Lower lobe of right lung (tissue), 2 donors: Measurements from ENCODE around the gene ARMH3. TPM values are rescaled to one million over a fixed set of nuclear protein-coding genes. Genes with fewer than 3 reads are reported as not detected.

ENCODE experiments used
- ATAC-seq, 2 donors: fragments of 200-7000 bp; cut with Tn5 transposase; one replicate each; pipeline ENCODE4 v1.9.1; 2020 to 2022; ENCODE audit warnings: mild to moderate bottlenecking in 2 of 2, moderate library complexity in 2 of 2
- DNase-seq: peaks from one replicate; pipeline ENCODE4 v3.0.0-alpha.2; 2020
- H3K27ac ChIP-seq: fragments of 200-600 bp; one replicate; pipeline ENCODE4 v1.8.0; 2022
- H3K27me3 ChIP-seq: fragments of 200-600 bp; one replicate; pipeline ENCODE4 v1.8.0; 2022; ENCODE audit warnings: low read depth
- H3K36me3 ChIP-seq: fragments of 200-600 bp; one replicate; pipeline ENCODE4 v1.8.0; 2022; ENCODE audit warnings: mild to moderate bottlenecking
- H3K4me1 ChIP-seq: fragments of 200-600 bp; one replicate; pipeline ENCODE4 v1.8.0; 2022
- H3K4me3 ChIP-seq: fragments of 200-600 bp; one replicate; pipeline ENCODE4 v1.8.0; 2022; ENCODE audit warnings: mild to moderate bottlenecking
- H3K9me3 ChIP-seq: fragments of 200-600 bp; one replicate; pipeline ENCODE4 v1.8.0; 2022
- intact Hi-C: fragments of 100-400 bp; cut with DNase I; formaldehyde crosslinking; loops from one replicate; pipeline ENCODE4 v1.11.0; 2022
- total RNA-seq: library from RNA; stranded (reverse); fragmentation: NEBNext Ultra II Directional; extraction: Animal tissue kit (Norgen Biotek cat#: 25700); gene quantifications from one replicate; pipeline ENCODE4 v1.2.1, GENCODE V29; 2021
- TF ChIP-seq, protein P1 (sequence below): fragments of 200-600 bp; IDR thresholded peaks from one replicate; pipeline ENCODE4 v1.8.0; 2022; ENCODE audit warnings: antibody characterized with exemption, mild to moderate bottlenecking
- donor health status: DM: no; HTN: yes; CAD: no; lungs with severe emphysema.

The ARMH3 gene
- total RNA-seq, 1 donor from 2014 or later = 38.6 TPM

DNA sequence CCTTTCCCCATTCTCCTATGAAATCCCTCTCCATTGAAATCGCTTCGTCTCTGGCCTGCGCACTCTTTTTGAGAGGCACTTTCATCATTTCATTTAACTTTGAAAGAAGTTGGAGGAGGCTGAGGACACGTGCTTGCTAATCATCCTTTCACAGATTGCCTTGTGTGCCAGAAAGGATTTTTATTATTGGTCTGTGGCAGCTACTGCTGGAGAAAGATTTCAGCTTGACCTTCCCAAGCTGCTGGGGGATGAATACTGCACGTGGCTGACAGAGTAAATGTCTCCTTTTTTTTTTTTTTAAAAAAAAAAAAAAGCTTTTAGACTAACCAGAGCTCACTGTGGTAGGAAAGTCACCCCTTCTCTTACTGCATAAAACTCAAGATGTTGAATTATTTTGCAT is 168.2 kb downstream of the ARMH3 start:
- H3K27ac ChIP-seq = no peak overlapping the region
- no peaks in the 10 kb centered on the region for H3K27me3 ChIP-seq
- DNase-seq (no peak), ATAC-seq (no peak)
- no peak overlapping the region for H3K4me3 ChIP-seq
- intact Hi-C loops = no loop called here
- no peaks in the 10 kb centered on the region for H3K4me1 ChIP-seq
- H3K9me3 ChIP-seq = no peaks in the 10 kb centered on the region
- peaks cover 26% of the 10 kb centered on the region for H3K36me3 ChIP-seq
- TF ChIP-seq, protein P1, sequence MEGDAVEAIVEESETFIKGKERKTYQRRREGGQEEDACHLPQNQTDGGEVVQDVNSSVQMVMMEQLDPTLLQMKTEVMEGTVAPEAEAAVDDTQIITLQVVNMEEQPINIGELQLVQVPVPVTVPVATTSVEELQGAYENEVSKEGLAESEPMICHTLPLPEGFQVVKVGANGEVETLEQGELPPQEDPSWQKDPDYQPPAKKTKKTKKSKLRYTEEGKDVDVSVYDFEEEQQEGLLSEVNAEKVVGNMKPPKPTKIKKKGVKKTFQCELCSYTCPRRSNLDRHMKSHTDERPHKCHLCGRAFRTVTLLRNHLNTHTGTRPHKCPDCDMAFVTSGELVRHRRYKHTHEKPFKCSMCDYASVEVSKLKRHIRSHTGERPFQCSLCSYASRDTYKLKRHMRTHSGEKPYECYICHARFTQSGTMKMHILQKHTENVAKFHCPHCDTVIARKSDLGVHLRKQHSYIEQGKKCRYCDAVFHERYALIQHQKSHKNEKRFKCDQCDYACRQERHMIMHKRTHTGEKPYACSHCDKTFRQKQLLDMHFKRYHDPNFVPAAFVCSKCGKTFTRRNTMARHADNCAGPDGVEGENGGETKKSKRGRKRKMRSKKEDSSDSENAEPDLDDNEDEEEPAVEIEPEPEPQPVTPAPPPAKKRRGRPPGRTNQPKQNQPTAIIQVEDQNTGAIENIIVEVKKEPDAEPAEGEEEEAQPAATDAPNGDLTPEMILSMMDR = no peak

DNA sequence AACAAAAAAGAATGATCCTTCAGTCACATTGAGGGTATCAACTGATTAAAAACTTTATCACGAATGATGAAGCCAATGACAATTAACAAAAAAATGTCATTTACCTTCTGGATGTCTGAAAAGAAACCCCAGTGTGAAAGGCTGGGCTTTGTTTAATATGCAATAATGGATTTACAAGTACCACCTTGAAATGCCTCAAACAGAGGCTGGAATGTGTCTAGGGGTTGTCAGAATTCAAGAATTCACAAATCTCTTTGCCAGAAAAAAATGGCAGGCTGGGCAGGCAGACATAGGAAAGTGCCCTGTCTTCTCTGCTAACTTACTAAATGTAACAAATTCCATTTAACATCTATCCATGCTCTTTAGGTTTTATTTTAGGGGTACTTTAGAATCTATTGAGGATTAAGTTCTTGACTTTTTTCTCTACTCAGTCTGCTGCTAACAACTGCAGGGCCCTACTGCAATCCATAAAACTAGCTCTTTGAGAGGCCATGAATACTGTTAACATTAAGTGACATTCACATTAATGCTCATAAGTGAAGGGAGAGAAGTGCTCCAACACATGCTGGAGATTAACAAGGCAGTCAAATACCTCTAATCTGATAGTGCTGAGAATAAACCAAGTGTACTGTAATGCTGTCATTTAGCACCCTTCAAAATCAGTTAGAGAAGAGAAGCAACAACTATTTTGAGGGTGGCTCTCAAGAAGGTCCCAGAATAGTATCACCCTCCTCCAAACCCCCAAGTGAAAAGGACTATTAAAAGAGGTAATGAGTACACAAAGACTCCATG is 169.3 kb downstream of the ARMH3 start:
- Histone ChIP-seq H3K4me3 (no peak overlapping the region), H3K4me1 (no peaks in the 10 kb centered on the region), H3K36me3 (peaks cover 26% of the 10 kb centered on the region), H3K27me3 (no peaks in the 10 kb centered on the region), H3K27ac (no peak overlapping the region), H3K9me3 (no peaks in the 10 kb centered on the region)
- ATAC-seq (peak in 1 of 2 donors; percentile 59), DNase-seq (no peak)
- intact Hi-C loops = no loop called here
- TF ChIP-seq, protein P1 = no peak

DNA sequence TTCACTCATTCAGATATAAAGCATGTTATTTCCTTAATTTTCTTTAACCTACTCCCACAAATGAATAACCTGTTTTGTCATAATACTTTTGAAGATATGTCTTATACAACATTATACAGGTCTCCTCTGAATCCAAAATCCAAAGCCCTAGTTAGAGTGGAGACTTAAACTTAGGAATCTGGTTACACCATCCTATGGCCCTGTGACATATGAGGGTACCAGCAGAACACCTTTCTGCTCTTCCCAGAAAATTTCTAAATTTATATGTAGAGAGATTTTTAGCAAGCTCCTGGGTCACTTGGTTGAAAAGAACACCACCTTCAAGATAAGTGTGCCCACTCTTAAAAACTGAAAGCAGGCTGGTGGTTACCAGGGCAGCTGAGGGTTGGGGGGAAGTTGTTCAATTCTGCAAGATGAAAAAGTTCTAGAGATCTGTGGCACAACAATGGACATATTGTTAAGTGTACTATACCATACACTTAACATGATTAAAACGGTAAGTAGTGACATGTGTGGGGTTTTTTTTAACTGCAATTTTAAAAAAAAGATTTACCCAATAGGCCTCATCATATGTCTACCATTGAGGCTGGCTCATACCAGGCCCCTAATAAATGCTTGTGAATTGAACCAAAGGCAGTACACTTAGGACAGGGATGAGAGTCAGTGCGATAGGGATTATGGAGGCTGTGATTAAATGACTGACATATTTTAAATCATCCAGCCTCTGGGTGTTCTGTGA is 174.8 kb downstream of the ARMH3 start:
- no peaks in the 10 kb centered on the region for H3K27me3 ChIP-seq
- no peak overlapping the region for H3K4me3 ChIP-seq
- TF ChIP-seq, protein P1 = no peak
- peaks cover 18% of the 10 kb centered on the region for H3K36me3 ChIP-seq
- no peak overlapping the region for H3K27ac ChIP-seq
- ATAC-seq (no peak), DNase-seq (no peak)
- H3K4me1 ChIP-seq = no peaks in the 10 kb centered on the region
- intact Hi-C loops = no loop called here
- no peaks in the 10 kb centered on the region for H3K9me3 ChIP-seq

DNA sequence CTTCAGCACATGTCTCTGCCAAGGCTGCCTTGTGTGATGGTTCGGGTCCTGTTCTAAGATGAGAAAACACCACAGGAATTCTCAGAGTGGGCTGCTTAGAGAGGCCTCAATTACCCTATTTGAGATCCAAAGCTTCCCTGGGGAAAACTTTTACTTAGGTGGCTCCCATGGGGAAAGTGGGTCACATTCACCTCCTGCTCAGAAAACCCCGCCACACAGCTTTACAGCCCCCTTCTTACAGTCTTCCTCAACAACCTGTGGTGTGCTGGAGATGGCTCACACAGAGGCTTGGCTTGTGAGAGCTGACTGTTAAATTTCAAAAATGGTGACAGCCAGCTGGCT is 175.8 kb downstream of the ARMH3 start:
- Histone ChIP-seq H3K36me3 (peaks cover 13% of the 10 kb centered on the region), H3K27ac (no peak overlapping the region), H3K9me3 (no peaks in the 10 kb centered on the region), H3K4me1 (no peaks in the 10 kb centered on the region), H3K4me3 (no peak overlapping the region), H3K27me3 (no peaks in the 10 kb centered on the region)
- intact Hi-C loops = no loop called here
- no peak for ATAC-seq
- TF ChIP-seq, protein P1 = no peak
- DNase-seq = no peak

DNA sequence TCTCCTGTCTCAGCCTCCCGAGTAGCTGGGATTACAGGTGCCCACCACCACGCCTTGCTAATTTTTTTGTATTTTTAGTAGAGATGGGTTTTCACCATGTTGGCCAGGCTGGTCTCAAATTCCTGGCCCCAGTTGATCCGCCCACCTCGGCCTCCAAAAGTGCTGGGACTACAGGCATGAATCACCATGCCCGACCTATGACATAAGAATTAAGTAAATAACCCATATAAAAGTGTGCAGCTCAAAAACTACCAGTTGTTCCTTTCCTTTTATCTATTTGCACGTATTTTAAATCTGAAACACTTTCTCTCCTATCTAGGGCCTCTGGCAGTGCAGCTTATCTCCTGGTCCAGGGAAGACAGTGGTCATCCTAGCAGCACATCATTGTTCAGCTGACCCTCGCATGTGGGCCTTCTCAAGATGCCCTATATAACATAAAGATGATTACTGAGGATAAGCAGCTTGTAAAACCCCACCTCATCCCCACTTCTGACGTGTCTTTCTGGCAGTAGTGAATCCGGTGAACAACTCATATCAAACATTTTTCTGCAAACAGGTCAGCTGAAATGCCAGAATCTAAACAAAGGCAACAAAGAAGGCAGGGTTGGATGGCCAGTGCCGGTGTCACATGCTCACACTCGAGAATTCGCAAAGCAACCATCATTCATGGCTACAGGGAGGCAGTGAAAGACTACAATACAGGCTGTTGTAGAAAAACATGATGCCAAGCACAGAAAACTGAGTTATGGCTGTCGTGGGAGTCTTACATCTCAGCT is 176.3 kb downstream of the ARMH3 start:
- Histone ChIP-seq H3K27ac (no peak overlapping the region), H3K4me1 (no peaks in the 10 kb centered on the region), H3K4me3 (no peak overlapping the region), H3K36me3 (peaks cover 13% of the 10 kb centered on the region), H3K9me3 (no peaks in the 10 kb centered on the region), H3K27me3 (no peaks in the 10 kb centered on the region)
- ATAC-seq (no peak), DNase-seq (no peak)
- TF ChIP-seq, protein P1 = no peak
- intact Hi-C loops = no loop called here
